ENCODE measurements around the gene E2F1. TPM values are rescaled to one million over a fixed set of nuclear protein-coding genes. Genes with fewer than 3 reads are reported as not detected.
"Not testable (repeated sequence)": the region's sequence is repeated elsewhere in the genome, so short reads cannot be mapped to it uniquely, and the experiment has no call there.

E2F1 gene
- total RNA-seq, 2 donors from 2014 or later = 45.4 to 123 TPM

DNA sequence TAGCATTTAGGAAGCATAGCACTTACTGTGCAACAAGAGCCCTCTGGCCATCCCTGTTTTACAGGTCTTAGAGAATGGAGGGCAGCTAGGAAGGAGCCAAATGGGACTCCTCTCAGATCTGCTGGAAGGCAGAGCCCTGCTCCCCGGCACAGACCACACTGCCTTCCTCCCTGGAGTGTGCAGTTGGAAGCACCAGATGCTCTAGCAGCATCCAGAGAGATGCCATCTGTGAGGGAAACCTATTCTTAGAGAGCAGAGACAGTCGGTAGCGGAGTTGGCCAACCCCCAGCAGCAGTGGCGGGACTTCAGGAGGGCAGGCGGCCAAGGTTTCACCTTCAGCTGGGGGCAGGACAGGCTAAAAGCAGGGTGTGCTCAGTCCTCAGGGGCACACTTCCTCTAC lies 16.7 kb upstream of the E2F1 start:
- Mint-ChIP-seq H3K9me3 (no peaks in the 10 kb centered on the region), H3K27ac (no peak overlapping the region), H3K4me3 (no peak overlapping the region), H3K27me3 (no peaks in the 10 kb centered on the region), H3K4me1 (ENCODE audit: low read depth in 2 of 2) (no peaks in the 10 kb centered on the region), H3K36me3 (no peaks in the 10 kb centered on the region)
- no peak for ATAC-seq
- DNase-seq (ENCODE audit: low spot score) = peak; percentile 15

DNA sequence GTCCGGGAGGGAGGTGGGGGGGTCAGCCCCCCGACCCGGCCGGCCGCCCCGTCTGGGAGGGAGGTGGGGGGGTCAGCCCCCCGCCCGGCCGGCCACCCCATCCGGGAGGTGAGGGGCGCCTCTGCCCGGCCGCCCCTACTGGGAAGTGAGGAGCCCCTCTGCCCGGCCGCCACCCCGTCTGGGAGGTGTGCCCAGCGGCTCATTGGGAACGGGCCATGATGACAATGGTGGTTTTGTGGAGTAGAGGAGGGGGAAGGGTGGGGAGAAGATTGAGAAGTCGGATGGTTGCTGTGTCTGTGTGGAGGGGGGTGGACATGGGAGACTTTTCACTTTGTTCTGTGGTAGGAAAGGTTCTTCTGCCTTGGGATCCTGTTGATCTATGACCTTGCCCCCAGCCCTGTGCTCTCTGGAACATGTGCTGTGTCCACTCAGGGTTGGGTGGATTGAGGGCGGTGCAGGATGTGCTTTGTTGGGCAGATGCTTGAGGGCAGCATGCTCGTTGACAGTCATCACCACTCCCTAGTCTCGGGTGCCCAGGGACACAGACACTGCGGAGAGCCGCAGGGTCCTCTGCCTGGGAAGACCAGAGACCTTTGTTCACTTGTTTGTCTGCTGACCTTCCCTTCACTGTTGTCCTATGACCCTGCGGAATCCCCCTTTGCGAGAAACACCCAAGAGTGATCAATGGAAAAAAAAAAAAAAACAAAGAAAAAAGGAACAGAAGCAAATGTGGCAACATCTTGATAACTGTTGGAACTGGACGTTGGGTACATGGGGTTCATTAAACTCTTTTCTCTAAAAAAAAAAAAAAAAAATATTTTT lies 15.7 kb upstream of the E2F1 start:
- ATAC-seq (no peak), DNase-seq (ENCODE audit: low spot score) (peak; percentile 16)
- H3K36me3 Mint-ChIP-seq = no peaks in the 10 kb centered on the region
- no peaks in the 10 kb centered on the region for H3K4me1 Mint-ChIP-seq (ENCODE audit: low read depth in 2 of 2)
- H3K27ac Mint-ChIP-seq = no peak overlapping the region
- H3K4me3 Mint-ChIP-seq = no peak overlapping the region
- H3K27me3 Mint-ChIP-seq = no peaks in the 10 kb centered on the region
- no peaks in the 10 kb centered on the region for H3K9me3 Mint-ChIP-seq

DNA sequence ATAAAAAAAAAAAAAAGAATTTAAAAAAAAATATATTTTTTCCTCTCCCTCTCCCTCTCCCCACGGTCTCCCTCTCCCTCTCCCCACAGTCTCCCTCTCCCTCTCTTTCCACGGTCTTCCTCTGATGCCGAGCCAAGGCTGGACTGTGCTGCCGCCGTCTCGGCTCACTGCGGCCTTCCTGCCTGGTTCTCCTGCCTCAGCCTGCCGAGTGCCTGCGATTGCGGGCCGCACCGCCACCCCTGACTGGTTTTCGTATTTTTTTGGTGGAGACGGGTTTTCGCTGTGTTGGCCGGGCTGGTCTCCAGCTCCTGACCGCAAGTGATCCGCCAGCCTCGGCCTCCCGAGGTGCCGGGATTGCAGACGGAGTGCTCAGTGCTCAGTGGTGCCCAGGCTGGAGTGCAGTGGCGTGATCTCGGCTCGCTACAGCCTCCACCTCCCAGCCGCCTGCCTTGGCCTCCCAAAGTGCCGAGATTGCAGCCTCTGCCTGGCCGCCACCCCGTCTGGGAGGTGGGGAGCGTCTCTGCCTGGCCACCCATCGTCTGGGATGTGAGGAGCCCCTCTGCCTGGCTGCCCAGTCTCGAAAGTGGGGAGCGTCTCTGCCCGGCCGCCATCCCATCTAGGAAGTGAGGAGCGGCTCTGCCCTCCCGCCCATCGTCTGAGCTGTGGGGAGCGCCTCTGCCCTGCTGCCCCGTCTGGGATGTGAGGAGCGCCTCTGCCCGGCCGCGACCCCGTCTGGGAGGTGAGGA lies 14.7 kb upstream of the E2F1 start:
- not testable (repeated sequence) for H3K4me1 Mint-ChIP-seq (ENCODE audit: low read depth in 2 of 2); ATAC-seq; H3K27ac Mint-ChIP-seq; H3K27me3 Mint-ChIP-seq; H3K4me3 Mint-ChIP-seq; H3K9me3 Mint-ChIP-seq; H3K36me3 Mint-ChIP-seq; DNase-seq (ENCODE audit: low spot score)

- H3K4me1 Mint-ChIP-seq (ENCODE audit: low read depth in 2 of 2); H3K4me3 Mint-ChIP-seq; ATAC-seq; H3K9me3 Mint-ChIP-seq; H3K27me3 Mint-ChIP-seq; H3K27ac Mint-ChIP-seq; H3K36me3 Mint-ChIP-seq; DNase-seq (ENCODE audit: low spot score): not testable (repeated sequence)
Observed at GRCh38 chr20:33698966-33699365, 12.8 kb upstream of the E2F1 start.

- Mint-ChIP-seq H3K36me3 (no peaks in the 10 kb centered on the region), H3K27me3 (no peaks in the 10 kb centered on the region), H3K4me1 (ENCODE audit: low read depth in 2 of 2) (no peaks in the 10 kb centered on the region), H3K9me3 (no peaks in the 10 kb centered on the region), H3K27ac (no peak overlapping the region), H3K4me3 (no peak overlapping the region)
- DNase-seq (ENCODE audit: low spot score) (no peak), ATAC-seq (no peak)
Observed at GRCh38 chr20:33697129-33697528, 10.9 kb upstream of the E2F1 start.

- no peaks in the 10 kb centered on the region for H3K9me3 Mint-ChIP-seq
- no peak overlapping the region for H3K27ac Mint-ChIP-seq
- DNase-seq (ENCODE audit: low spot score) (no peak), ATAC-seq (no peak)
- no peak overlapping the region for H3K4me3 Mint-ChIP-seq
- no peaks in the 10 kb centered on the region for H3K27me3 Mint-ChIP-seq
- H3K36me3 Mint-ChIP-seq = no peaks in the 10 kb centered on the region
- peaks cover 0 to 2% of the 10 kb centered on the region in 2 donors for H3K4me1 Mint-ChIP-seq (ENCODE audit: low read depth in 2 of 2)
Observed at GRCh38 chr20:33696448-33696847, 10.3 kb upstream of the E2F1 start.

- ATAC-seq = no peak
- Mint-ChIP-seq H3K36me3 (no peaks in the 10 kb centered on the region), H3K27me3 (no peaks in the 10 kb centered on the region), H3K27ac (peak overlapping the region in 1 of 2 donors; percentile 13), H3K4me3 (no peak overlapping the region), H3K4me1 (ENCODE audit: low read depth in 2 of 2) (peaks cover 7 to 9% of the 10 kb centered on the region in 2 donors), H3K9me3 (no peaks in the 10 kb centered on the region)
- DNase-seq (ENCODE audit: low spot score) = no peak
Observed at GRCh38 chr20:33694639-33695012, 8.4 kb upstream of the E2F1 start.

GRCh38 chr20:33693741-33694638 lies 7.8 kb upstream of the E2F1 start:
- no peaks in the 10 kb centered on the region for H3K27me3 Mint-ChIP-seq
- ATAC-seq (no peak), DNase-seq (ENCODE audit: low spot score) (no peak)
- H3K4me3 Mint-ChIP-seq = no peak overlapping the region
- no peaks in the 10 kb centered on the region for H3K9me3 Mint-ChIP-seq
- no peaks in the 10 kb centered on the region for H3K36me3 Mint-ChIP-seq
- peak overlapping the region in 1 of 2 donors; percentile 13 for H3K27ac Mint-ChIP-seq
- peaks cover 11 to 12% of the 10 kb centered on the region in 2 donors for H3K4me1 Mint-ChIP-seq (ENCODE audit: low read depth in 2 of 2)

DNA sequence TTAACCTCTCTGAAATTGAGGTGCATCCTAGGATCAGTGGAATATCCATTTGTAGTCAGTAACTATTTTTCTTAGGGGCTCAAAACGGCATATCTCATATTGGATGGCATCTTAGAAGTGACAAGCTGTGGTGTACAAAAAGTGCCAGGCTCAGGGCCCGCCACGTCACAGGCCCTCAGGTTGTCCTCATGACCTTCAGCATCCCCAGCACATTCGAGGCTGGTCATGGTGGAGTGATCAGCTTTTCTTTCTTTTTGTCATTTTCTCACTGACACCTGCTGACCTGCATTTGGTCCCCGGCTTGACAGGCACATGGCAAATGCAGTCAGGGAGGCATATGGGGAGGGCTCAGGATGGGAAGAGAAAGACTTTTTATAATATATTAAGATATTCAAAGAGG lies 7.1 kb upstream of the E2F1 start:
- H3K27me3 Mint-ChIP-seq = no peaks in the 10 kb centered on the region
- H3K4me1 Mint-ChIP-seq (ENCODE audit: low read depth in 2 of 2) = peaks cover 18 to 19% of the 10 kb centered on the region in 2 donors
- no peaks in the 10 kb centered on the region for H3K36me3 Mint-ChIP-seq
- H3K9me3 Mint-ChIP-seq = no peaks in the 10 kb centered on the region
- no peak overlapping the region for H3K27ac Mint-ChIP-seq
- no peak for ATAC-seq
- no peak for DNase-seq (ENCODE audit: low spot score)
- H3K4me3 Mint-ChIP-seq = no peak overlapping the region

GRCh38 chr20:33689973-33690372 lies 3.8 kb upstream of the E2F1 start:
- Mint-ChIP-seq H3K4me1 (ENCODE audit: low read depth in 2 of 2) (peaks cover 32 to 37% of the 10 kb centered on the region in 2 donors), H3K36me3 (no peaks in the 10 kb centered on the region), H3K27me3 (no peaks in the 10 kb centered on the region), H3K9me3 (no peaks in the 10 kb centered on the region), H3K4me3 (peak overlapping the region; percentile 73), H3K27ac (peak overlapping the region; percentile 72 to 76)
- ATAC-seq (peak in 1 of 2 donors; percentile 28), DNase-seq (ENCODE audit: low spot score) (no peak)

GRCh38 chr20:33689493-33689892 lies 3.3 kb upstream of the E2F1 start:
- Mint-ChIP-seq H3K4me1 (ENCODE audit: low read depth in 2 of 2) (peaks cover 36 to 42% of the 10 kb centered on the region in 2 donors), H3K4me3 (peak overlapping the region; percentile 73), H3K36me3 (no peaks in the 10 kb centered on the region), H3K9me3 (no peaks in the 10 kb centered on the region), H3K27ac (peak overlapping the region; percentile 72 to 76), H3K27me3 (no peaks in the 10 kb centered on the region)
- ATAC-seq (no peak), DNase-seq (ENCODE audit: low spot score) (no peak)

- no peaks in the 10 kb centered on the region for H3K36me3 Mint-ChIP-seq
- DNase-seq (ENCODE audit: low spot score) (no peak), ATAC-seq (no peak)
- H3K4me3 Mint-ChIP-seq = peak overlapping the region; percentile 36
- peaks cover 36 to 44% of the 10 kb centered on the region in 2 donors for H3K4me1 Mint-ChIP-seq (ENCODE audit: low read depth in 2 of 2)
- H3K27ac Mint-ChIP-seq = peak overlapping the region in 1 of 2 donors; percentile 72
- H3K9me3 Mint-ChIP-seq = no peaks in the 10 kb centered on the region
- H3K27me3 Mint-ChIP-seq = no peaks in the 10 kb centered on the region
Observed at GRCh38 chr20:33688938-33689424, 2.8 kb upstream of the E2F1 start.
